Caki2 (cell line): Measurements from ENCODE around the gene GOSR1. TPM values are rescaled to one million over a fixed set of nuclear protein-coding genes. Genes with fewer than 3 reads are reported as not detected.
"Not testable (repeated sequence)": the region's sequence is repeated elsewhere in the genome, so short reads cannot be mapped to it uniquely, and the experiment has no call there.

ENCODE experiments used
- DNase-seq: peaks from one replicate; pipeline ENCODE4 v3.0.0-alpha.2; 2015; ENCODE audit warnings: low read depth
- in situ Hi-C: cut with HindIII; loops from 2 replicates; pipeline ENCODE4 v1.10.0; 2016; ENCODE audit warnings: low sequenced_read_pairs, low pct_unique_long_range_greater_than_20kb, mixed read lengths
- total RNA-seq: library from RNA; depleted of rRNA; stranded (reverse); fragments of >200 nt; shearing (Covaris generic); gene quantifications from 2 replicates; pipeline ENCODE4 v1.2.3, GENCODE V29; 2014; ENCODE audit warnings: low replicate concordance

The GOSR1 gene
- total RNA-seq, 1 experiment from 2014 or later, result 25.8 TPM

DNA sequence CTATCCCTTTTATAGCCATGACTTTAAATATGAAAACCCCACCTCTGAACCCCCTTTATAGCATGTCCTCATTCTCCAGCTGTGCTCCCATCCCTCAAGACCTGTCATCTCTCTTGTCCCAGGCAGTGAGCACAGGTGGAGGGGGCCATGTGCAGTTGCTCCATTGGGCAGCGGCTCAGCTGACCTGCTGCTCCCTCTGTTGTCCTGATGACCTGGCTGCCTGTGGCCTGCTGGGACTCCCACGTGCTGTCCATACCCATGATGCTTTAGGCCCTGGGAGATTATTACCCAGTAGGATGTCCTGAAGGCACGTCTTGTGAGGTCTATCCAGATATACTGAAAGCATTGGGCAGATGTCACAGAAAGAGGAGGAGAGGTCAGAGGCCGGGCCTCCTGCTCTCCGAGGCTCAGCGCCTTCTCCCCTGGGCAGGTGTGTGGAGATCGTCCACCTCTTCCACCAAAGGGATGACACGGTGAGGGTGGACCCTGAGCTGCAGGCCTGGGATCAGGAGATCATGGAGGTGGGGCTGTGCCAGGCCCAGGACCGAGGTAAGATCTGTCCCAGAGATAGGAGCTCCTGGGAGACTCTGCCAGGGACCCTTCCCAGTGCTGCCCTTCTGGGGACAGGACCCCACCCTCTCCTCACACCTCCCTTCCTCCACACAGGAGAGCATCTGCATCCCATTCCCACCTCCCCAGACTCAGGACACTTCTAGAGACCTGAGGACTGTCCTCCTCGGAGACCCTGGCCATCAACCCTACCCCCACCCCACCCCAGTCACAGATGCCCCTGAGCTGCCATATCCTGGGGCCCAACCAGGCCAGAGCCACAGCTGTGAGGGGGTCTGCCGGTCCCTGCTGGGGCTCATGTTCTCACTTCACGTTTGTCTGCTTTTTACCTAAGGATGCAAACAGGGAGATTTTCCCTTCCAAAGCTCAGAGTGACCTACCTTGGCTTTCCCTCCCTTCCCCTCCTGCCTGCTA, 58.0 kb downstream of the GOSR1 start:
- DNase-seq, result no peak
- in situ Hi-C loops, result no loop called here

- DNase-seq, in situ Hi-C loops: not testable (repeated sequence)
Measured at GRCh38 chr17:30536846-30537245, 59.6 kb downstream of the GOSR1 start.

DNA sequence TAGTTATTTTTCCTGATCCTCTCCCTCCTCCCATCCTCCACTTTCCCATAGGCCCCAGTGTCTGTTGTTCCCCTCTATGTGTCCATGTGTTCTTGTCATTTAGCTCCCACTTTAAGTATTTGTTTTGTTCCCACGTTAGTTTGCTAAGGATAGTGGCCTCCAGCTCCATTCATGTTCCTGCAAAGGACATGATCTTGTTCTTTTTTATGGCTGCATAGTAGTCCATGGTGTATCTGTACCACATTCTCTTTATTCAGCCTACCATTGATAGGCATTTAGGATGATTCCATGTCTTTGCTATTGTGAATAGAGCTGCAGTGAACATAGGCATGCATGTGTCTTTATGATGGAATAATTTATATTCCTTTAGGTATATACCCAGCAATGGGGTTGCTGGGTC, 60.5 kb downstream of the GOSR1 start:
- in situ Hi-C loops, result not testable (repeated sequence)

DNA sequence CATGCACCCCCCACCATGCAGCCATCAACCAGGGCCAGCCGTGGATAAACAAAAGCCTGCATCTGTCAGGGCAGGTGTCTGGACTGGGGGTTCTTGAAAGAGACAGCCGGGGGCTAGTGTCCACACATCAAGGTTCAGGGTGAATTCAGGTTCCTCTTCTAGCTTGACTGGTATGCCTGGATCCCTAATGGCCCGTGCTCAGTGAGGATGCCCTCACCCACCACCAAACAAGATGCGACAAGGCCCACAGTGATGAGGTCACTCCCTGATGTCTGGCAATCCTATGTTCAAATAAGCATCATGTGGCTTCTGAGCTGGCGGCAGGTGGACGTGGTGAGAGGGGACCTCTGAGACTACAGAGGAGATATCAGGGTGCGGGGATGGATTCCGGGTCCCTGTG, 64.6 kb downstream of the GOSR1 start:
- in situ Hi-C loops, result no loop called here
- DNase-seq, result no peak

More for the DNA sequence above, 60.5 kb downstream of the GOSR1 start:
- DNase-seq, result not testable (repeated sequence)

GRCh38 chr17:30543456-30543855, 66.2 kb downstream of the GOSR1 start:
- in situ Hi-C loops, result no loop called here
- no peak for DNase-seq

GRCh38 chr17:30545024-30545423, 67.8 kb downstream of the GOSR1 start:
- no peak for DNase-seq
- in situ Hi-C loops, result no loop called here

DNA sequence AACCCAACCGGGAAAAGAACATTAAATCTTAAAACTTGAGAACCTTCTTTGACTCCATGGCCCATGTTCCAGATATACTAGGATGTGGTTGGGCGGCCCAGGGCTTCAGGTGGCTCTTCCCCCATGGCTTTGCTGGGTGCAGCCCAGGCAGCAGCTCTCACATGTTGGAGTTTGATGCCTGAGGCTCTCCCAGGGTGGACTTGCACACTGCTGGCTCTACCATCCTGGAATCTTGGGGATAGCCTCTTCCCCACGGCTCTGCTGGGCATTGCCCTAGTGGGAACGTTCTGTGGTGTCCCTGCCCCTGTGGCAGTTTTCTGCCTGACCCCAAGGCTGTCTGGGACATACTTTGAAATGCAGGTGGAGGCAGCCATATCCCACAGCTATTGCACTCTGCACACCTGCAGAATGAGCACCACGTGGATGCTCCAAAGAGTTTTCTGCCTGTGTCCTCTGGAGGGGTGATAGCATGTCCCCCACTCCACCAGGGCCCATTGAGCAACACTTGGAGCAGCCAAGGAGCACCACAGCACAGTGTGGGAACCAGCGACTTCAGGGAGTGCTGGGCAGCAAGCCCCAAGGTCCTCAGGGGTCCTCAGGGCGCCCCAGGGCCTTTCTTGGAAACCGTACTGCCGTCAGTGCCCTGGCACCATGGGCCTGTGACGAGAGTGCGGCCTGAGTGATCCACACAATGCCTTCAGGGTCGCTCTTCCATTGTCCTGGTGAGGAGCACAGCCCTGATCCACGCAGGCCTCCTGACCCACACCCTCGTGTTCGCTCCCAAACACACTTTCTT, 70.8 kb downstream of the GOSR1 start:
- in situ Hi-C loops, result no loop called here
- no peak for DNase-seq

DNA sequence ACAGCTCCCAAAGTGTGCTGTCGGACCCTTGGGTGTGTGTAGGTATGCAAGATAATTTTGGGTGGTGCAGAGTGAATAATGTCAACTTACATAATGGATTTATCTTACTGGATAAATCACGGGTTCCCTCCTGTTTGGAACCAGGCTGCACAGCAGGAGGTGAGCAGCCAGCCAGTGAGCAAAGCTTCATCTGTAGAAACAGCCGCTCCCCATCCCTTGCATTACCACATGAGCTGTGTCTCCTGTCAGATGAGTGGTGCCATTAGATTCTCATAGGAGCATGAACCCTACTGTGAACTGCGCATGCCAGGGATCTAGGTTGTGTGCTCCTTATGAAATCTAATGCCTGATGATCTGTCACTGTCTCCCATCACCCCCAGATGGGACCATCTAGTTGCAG, 72.0 kb downstream of the GOSR1 start:
- in situ Hi-C loops, DNase-seq: not testable (repeated sequence)

- in situ Hi-C loops, result no loop called here
- DNase-seq, result no peak
Measured at GRCh38 chr17:30549864-30550511, 72.8 kb downstream of the GOSR1 start.

GRCh38 chr17:30550512-30551273, 73.5 kb downstream of the GOSR1 start:
- no peak for DNase-seq

GRCh38 chr17:30551274-30551995, 74.2 kb downstream of the GOSR1 start:
- DNase-seq, in situ Hi-C loops: not testable (repeated sequence)

More at GRCh38 chr17:30550512-30551273, 73.5 kb downstream of the GOSR1 start:
- in situ Hi-C loops, result no loop called here

DNA sequence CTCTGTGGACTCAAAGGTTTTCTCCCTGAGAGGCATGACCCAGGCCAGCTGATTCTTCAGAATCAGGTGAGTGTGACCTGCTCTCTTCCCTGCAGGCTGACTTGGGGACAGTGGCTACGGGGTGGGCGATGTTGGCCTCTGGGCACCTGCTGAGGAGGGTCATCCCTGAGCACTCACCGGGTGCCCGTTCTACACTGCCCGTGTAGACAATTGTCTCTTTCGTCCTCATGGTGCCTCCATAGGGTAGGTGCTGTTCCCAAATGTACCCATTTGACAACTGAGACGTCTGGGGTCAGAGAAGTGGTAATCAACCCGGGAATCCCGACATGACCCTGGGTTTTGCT, 74.8 kb downstream of the GOSR1 start:
- no peak for DNase-seq
- in situ Hi-C loops, result no loop called here

DNA sequence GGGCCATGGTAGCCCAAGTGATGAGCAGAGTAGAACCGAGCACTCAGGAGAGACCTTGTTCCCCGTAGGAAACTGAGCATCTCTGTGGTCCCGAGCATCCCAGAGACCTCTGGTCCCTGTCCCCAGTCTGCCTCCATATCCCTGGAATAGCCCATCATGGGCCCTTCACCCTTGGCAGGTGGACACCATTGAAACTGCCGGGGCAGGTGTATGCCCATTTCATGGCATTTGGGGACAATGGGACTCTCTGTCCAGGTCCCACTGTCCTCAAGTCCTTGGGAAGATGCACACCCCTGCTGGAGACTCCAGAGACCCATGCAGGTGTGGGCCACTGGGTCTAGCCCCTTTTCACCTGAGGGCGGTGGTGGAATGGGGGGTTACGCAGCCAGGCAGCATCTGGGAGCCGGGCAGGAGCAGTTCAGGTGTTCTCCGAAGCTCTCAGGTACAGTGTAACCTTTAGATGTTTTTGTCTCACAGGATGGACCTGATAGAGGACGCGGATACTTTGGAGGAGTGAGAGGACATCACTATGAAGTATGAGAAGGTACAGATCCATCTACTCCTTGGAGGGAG, 75.9 kb downstream of the GOSR1 start:
- DNase-seq, result no peak
- in situ Hi-C loops, result no loop called here

DNA sequence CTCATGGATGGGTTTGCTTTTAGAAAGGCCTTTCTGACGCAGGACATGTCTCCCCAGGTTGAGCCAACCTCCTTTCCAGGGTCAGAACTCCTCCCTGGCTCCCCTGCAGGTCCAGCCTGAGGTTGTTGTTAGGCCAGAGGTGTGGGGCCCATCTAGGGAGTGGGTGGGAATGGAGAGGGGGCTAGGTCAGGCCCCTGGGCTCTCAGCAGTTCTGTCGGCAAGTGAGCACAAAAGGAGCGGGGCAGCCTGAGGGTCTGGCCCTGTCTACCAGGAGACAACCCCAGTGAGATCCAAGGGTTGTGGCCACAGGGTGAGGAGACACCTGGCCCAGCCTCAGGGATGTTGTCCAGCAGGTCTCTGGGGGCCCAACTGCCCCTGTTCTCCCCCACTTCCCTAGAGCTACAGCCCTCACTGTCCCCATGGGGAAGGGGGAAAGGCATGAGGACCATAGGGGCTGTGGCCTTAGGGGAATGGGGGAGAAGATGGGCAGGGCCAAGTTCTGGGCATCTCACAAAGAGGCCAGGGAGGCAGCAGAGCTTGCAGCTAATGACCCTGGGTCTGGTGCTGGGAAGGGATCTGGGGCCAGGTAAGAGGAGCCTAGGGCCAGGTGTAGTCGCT, 76.7 kb downstream of the GOSR1 start:
- in situ Hi-C loops, DNase-seq: not testable (repeated sequence)

DNA sequence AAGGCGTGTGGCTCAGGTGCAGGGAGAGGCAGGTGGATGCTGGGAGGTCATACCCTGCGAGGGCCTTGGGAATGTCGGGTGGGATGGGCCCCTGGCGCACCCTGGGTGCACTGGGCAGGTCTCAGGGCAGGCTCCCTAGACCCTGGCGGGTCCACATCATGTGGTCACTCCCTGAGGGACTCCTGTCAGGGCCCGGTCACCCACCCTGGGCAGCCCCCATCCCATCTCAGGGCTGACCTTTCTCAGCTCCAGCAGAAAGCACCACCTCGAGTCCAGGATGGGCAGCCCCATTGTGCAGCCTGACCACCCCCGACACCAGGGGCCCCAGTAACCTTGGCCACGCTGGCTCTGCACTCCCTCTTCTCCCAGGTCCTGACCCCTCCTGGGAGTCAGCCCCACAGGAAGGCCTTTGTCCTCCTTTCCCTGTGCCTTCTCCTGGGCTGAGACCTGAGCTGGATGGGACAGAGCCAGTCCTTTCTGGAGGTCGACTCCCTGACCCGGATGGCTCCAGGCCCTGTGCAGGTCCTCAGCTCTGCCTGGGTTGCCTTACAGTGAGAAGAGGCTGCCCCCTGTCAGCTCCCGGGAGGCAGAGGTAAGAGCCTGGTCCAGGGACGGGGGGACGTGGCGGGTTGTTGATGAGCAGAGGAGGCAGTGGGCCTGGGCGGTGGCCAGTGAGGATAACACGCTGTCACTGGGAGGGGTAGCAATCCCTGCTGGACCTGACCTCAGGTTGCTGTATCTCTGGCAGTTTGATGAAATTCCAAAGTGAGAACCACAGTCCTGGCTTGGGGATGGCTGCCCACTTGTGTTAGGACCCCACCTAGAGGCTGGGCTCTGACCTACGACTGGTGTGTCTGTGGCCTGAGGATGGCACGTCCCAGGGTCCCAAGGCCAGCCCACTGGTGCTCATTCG, 77.9 kb downstream of the GOSR1 start:
- in situ Hi-C loops, result no loop called here
- DNase-seq, result no peak

GRCh38 chr17:30555942-30556341, 78.7 kb downstream of the GOSR1 start:
- no peak for DNase-seq
- in situ Hi-C loops, result no loop called here
